Stimulated activated naive B cell treated with anti-CD40 and anti-IgM and Interleukin-4, amounts not matched to agents 10 μg/mL and 1 μg/mL and 100 μg/mL, for 72 hours (primary cell): ENCODE measurements around the gene IL6R.

Experiments
- ATAC-seq, 2 donors: fragments of 150-1000 bp; cut with Tn5 transposase; replicated peaks; 2 replicates each; pipeline ENCODE4 v1.10.0; 2021; ENCODE audit warnings: moderate library complexity in 1 of 2
- DNase-seq: peaks from one replicate; pipeline ENCODE4 v3.0.0; 2021
- H3K27ac Mint-ChIP-seq: one replicate; pipeline ENCODE4 v1.8.0; 2022; ENCODE audit warnings: mild to moderate bottlenecking, mixed read lengths
- H3K27me3 Mint-ChIP-seq, 2 donors: one replicate each; pipeline ENCODE4 v1.8.0; 2022; ENCODE audit warnings: mixed read lengths in 2 of 2
- H3K36me3 Mint-ChIP-seq, 2 donors: one replicate each; pipeline ENCODE4 v1.8.0; 2022; ENCODE audit warnings: mixed read lengths in 2 of 2, mild to moderate bottlenecking in 1 of 2
- H3K4me1 Mint-ChIP-seq, 2 donors: one replicate each; pipeline ENCODE4 v1.8.0; 2022; ENCODE audit warnings: mixed read lengths in 2 of 2, mild to moderate bottlenecking in 1 of 2
- H3K4me3 Mint-ChIP-seq, 2 donors: one replicate each; pipeline ENCODE4 v1.8.0; 2022; ENCODE audit warnings: mild to moderate bottlenecking in 2 of 2, mixed read lengths in 2 of 2, moderate library complexity in 1 of 2
- H3K9me3 Mint-ChIP-seq, 2 donors: one replicate each; pipeline ENCODE4 v1.8.0; 2022; ENCODE audit warnings: mixed read lengths in 2 of 2, mild to moderate bottlenecking in 1 of 2

The IL6R gene

GRCh38 chr1:154442006-154442740 lies 37.0 kb downstream of the IL6R start:
- DNase-seq (no peak), ATAC-seq (no peak)
- no peak overlapping the region for H3K27ac Mint-ChIP-seq
- H3K36me3 Mint-ChIP-seq = peaks cover 8 to 41% of the 10 kb centered on the region in 2 donors
- H3K4me3 Mint-ChIP-seq = no peak overlapping the region
- H3K27me3 Mint-ChIP-seq = peaks cover 8 to 14% of the 10 kb centered on the region in 2 donors
- no peaks in the 10 kb centered on the region for H3K9me3 Mint-ChIP-seq
- peaks cover 20 to 46% of the 10 kb centered on the region in 2 donors for H3K4me1 Mint-ChIP-seq

DNA sequence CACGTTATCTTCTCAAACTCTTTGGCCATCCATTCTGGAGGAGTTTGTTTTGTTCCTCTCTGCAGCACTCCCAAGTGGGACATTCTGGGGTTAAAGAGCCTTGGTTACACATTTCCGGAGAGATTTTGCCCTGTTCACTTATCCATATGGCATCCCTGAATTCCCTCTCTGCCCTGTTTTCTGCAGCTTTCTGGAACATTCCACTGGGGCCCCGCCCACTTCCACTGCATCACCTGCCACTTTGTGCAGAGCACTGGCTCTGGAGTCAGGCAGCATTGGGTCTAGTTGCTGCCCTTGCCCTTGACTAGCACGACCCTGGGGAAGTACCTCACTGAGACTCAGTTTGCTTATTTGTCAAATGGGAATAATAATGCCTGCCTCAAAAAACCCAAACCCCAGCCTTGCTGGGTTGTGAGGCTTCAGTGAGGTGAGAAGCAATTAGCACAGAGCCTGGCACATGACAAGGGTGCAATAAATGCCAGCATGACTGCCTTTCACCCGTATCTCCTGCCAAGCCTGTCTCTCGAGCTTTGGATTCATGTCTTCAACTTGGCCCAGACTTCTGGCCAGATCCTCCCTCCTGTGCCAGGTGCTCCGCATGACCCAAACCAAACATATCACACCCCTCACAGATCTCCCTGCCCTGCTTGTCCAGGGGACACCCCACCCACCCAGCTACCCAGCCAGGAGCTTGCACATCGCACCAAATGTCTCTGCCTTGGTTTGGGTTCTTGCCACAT lies 38.3 kb downstream of the IL6R start:
- Mint-ChIP-seq H3K4me3 (no peak overlapping the region), H3K27me3 (peaks cover 8 to 14% of the 10 kb centered on the region in 2 donors), H3K36me3 (peaks cover 6 to 41% of the 10 kb centered on the region in 2 donors), H3K9me3 (no peaks in the 10 kb centered on the region), H3K4me1 (peaks cover 18 to 40% of the 10 kb centered on the region in 2 donors), H3K27ac (peak overlapping the region; percentile 43)
- no peak for ATAC-seq
- DNase-seq = no peak

- DNase-seq (no peak), ATAC-seq (peak; percentile 16 to 33)
- Mint-ChIP-seq H3K27ac (no peak overlapping the region), H3K9me3 (no peaks in the 10 kb centered on the region), H3K4me1 (peaks cover 12 to 28% of the 10 kb centered on the region in 2 donors), H3K36me3 (peaks cover 6 to 42% of the 10 kb centered on the region in 2 donors), H3K27me3 (peaks cover 8 to 14% of the 10 kb centered on the region in 2 donors), H3K4me3 (no peak overlapping the region)
Measured at GRCh38 chr1:154445040-154445472, 39.9 kb downstream of the IL6R start.

GRCh38 chr1:154446292-154446691 lies 41.1 kb downstream of the IL6R start:
- Mint-ChIP-seq H3K27me3 (peaks cover 13 to 14% of the 10 kb centered on the region in 2 donors), H3K36me3 (peaks cover 6 to 43% of the 10 kb centered on the region in 2 donors), H3K9me3 (no peaks in the 10 kb centered on the region), H3K4me3 (no peak overlapping the region), H3K4me1 (peaks cover 8 to 16% of the 10 kb centered on the region in 2 donors), H3K27ac (no peak overlapping the region)
- ATAC-seq = no peak
- no peak for DNase-seq

DNA sequence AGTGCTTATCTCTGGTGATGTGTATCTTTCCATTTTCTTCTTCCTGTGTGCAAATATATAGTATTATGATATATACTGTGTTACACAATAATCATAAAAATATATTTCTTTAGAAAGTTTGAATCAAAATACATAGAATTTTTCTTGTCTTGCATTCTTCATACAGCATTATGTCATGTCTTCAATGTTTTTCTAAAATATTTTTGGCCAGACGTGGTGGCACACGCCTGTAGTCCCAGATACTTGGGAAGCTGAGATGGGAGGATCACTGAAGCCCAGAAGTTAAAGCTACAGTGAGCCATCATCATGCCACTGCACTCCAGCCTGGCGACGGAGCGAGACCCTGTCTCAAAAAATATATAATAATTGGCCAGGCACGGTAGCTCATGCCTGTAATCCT lies 41.6 kb downstream of the IL6R start:
- ATAC-seq (no peak), DNase-seq (no peak)
- Mint-ChIP-seq H3K9me3 (no peaks in the 10 kb centered on the region), H3K36me3 (peaks cover 7 to 44% of the 10 kb centered on the region in 2 donors), H3K27me3 (peaks cover 16% of the 10 kb centered on the region in 2 donors), H3K27ac (no peak overlapping the region), H3K4me3 (no peak overlapping the region), H3K4me1 (peaks cover 5 to 11% of the 10 kb centered on the region in 2 donors)

GRCh38 chr1:154448331-154448811 lies 43.2 kb downstream of the IL6R start:
- no peak overlapping the region for H3K4me3 Mint-ChIP-seq
- no peak overlapping the region for H3K27ac Mint-ChIP-seq
- H3K36me3 Mint-ChIP-seq = peaks cover 14 to 49% of the 10 kb centered on the region in 2 donors
- H3K9me3 Mint-ChIP-seq = no peaks in the 10 kb centered on the region
- H3K4me1 Mint-ChIP-seq = peaks cover 5 to 9% of the 10 kb centered on the region in 2 donors
- DNase-seq (no peak), ATAC-seq (no peak)
- peaks cover 17 to 23% of the 10 kb centered on the region in 2 donors for H3K27me3 Mint-ChIP-seq

GRCh38 chr1:154453161-154453560 lies 48.0 kb downstream of the IL6R start:
- Mint-ChIP-seq H3K36me3 (peaks cover 15 to 46% of the 10 kb centered on the region in 2 donors), H3K4me1 (peaks cover 17 to 19% of the 10 kb centered on the region in 2 donors), H3K27ac (no peak overlapping the region), H3K9me3 (no peaks in the 10 kb centered on the region), H3K27me3 (peaks cover 6 to 15% of the 10 kb centered on the region in 2 donors), H3K4me3 (no peak overlapping the region)
- ATAC-seq = no peak
- no peak for DNase-seq

GRCh38 chr1:154453574-154454352 lies 48.6 kb downstream of the IL6R start:
- no peak overlapping the region for H3K27ac Mint-ChIP-seq
- H3K27me3 Mint-ChIP-seq = peaks cover 6 to 15% of the 10 kb centered on the region in 2 donors
- peaks cover 15 to 50% of the 10 kb centered on the region in 2 donors for H3K36me3 Mint-ChIP-seq
- no peak overlapping the region for H3K4me3 Mint-ChIP-seq
- H3K4me1 Mint-ChIP-seq = peaks cover 17 to 19% of the 10 kb centered on the region in 2 donors
- ATAC-seq (peak in 1 of 2 donors; percentile 41), DNase-seq (no peak)
- no peaks in the 10 kb centered on the region for H3K9me3 Mint-ChIP-seq

- Mint-ChIP-seq H3K27me3 (peaks cover 6 to 15% of the 10 kb centered on the region in 2 donors), H3K4me3 (no peak overlapping the region), H3K9me3 (no peaks in the 10 kb centered on the region), H3K4me1 (peaks cover 17 to 19% of the 10 kb centered on the region in 2 donors), H3K36me3 (peaks cover 15 to 49% of the 10 kb centered on the region in 2 donors), H3K27ac (no peak overlapping the region)
- ATAC-seq = peak; percentile 69 to 72
- DNase-seq = no peak
Measured at GRCh38 chr1:154454386-154455120, 49.4 kb downstream of the IL6R start.

- Mint-ChIP-seq H3K36me3 (peaks cover 15 to 37% of the 10 kb centered on the region in 2 donors), H3K27ac (no peak overlapping the region), H3K9me3 (no peaks in the 10 kb centered on the region), H3K4me1 (peaks cover 17 to 19% of the 10 kb centered on the region in 2 donors), H3K4me3 (no peak overlapping the region), H3K27me3 (peaks cover 6 to 9% of the 10 kb centered on the region in 2 donors)
- ATAC-seq (no peak), DNase-seq (no peak)
Measured at GRCh38 chr1:154456631-154457030, 51.5 kb downstream of the IL6R start.

- H3K9me3 Mint-ChIP-seq = no peaks in the 10 kb centered on the region
- peaks cover 9 to 22% of the 10 kb centered on the region in 2 donors for H3K36me3 Mint-ChIP-seq
- no peak overlapping the region for H3K4me3 Mint-ChIP-seq
- H3K27me3 Mint-ChIP-seq = no peaks in the 10 kb centered on the region
- no peak for DNase-seq
- peaks cover 11 to 14% of the 10 kb centered on the region in 2 donors for H3K4me1 Mint-ChIP-seq
- H3K27ac Mint-ChIP-seq = no peak overlapping the region
- ATAC-seq = no peak
Measured at GRCh38 chr1:154459080-154459479, 53.9 kb downstream of the IL6R start.

GRCh38 chr1:154460695-154461260 lies 55.6 kb downstream of the IL6R start:
- H3K27ac Mint-ChIP-seq = no peak overlapping the region
- H3K9me3 Mint-ChIP-seq = no peaks in the 10 kb centered on the region
- peaks cover 0 to 6% of the 10 kb centered on the region in 2 donors for H3K27me3 Mint-ChIP-seq
- H3K36me3 Mint-ChIP-seq = peaks cover 7 to 13% of the 10 kb centered on the region in 2 donors
- peaks cover 11 to 12% of the 10 kb centered on the region in 2 donors for H3K4me1 Mint-ChIP-seq
- ATAC-seq (no peak), DNase-seq (no peak)
- no peak overlapping the region for H3K4me3 Mint-ChIP-seq

DNA sequence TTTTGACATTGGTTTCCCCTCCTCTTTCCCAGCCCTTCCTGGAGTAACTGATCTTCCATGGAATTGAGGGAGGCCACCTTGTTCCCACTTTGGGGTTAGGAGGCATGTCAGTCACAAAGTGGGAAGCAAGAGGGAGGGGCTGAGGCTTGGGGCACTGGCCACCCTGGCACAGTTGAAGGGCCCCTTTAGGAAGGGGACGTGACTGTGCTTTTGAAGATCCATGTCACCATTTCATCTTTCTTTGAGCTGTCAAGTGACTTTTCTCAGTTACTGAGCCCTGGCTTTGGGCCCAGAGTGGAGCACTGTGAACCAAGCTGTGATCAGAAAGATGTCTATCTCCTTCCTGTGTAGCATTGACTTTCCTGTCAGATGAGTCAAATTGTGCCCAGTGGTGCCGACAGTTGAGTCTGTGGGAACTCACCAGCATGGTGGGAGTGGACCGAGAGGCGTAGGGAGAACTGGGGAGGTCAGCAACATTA lies 58.4 kb downstream of the IL6R start:
- ATAC-seq = peak in 1 of 2 donors; percentile 27
- Mint-ChIP-seq H3K36me3 (peaks cover 2 to 3% of the 10 kb centered on the region in 2 donors), H3K27ac (no peak overlapping the region), H3K4me3 (no peak overlapping the region), H3K4me1 (peaks cover 25 to 29% of the 10 kb centered on the region in 2 donors), H3K9me3 (no peaks in the 10 kb centered on the region), H3K27me3 (peaks cover 0 to 6% of the 10 kb centered on the region in 2 donors)
- no peak for DNase-seq
